Stimulated activated CD4-positive, alpha-beta T cell treated with anti-CD3 and anti-CD28 coated beads, Interleukin-1b, Interleukin-23, amount 100 ng/mL, for 24 hours (primary cell): ENCODE data around the gene KRTAP10-10.
"Not testable (repeated sequence)": the region's sequence is repeated elsewhere in the genome, so short reads cannot be mapped to it uniquely, and the experiment has no call there.

ENCODE experiments used
- DNase-seq, 4 experiments: peaks; one replicate each; pipeline ENCODE4 v3.0.0-alpha.2; 2020; ENCODE audit warnings: low read depth in 4 of 4, low spot score in 1 of 4

The KRTAP10-10 gene

GRCh38 chr21:44626262-44626661 is 10.9 kb upstream of the KRTAP10-10 start:
- DNase-seq, result no peak

- no peak for DNase-seq
Observed at GRCh38 chr21:44626673-44627143, 10.4 kb upstream of the KRTAP10-10 start, which contains the start of gene KRTAP10-9. KRTAP10-9 (plus strand) TSS chr21:44627093; CDS start chr21:44627172, 79 bp downstream.

GRCh38 chr21:44627181-44627822 is 9.9 kb upstream of the KRTAP10-10 start:
- DNase-seq, result not testable (repeated sequence)

DNA sequence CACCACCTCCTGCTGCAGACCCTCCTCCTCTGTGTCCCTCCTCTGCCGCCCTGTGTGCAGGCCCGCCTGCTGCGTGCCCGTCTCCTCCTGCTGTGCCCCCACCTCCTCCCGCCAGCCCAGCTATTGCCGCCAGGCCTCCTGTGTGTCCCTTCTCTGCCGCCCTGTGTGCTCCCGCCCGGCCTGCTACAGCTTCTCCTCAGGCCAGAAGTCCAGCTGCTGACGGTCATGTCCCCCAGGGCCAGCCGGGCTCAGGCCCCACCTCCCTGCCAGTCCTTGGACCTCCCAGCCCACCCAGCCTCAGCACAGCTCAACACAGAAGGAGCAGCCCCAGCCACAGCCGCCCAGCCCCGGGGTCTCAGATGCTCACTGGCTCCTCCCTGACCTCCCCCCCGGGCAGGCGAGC is 9.3 kb upstream of the KRTAP10-10 start:
- DNase-seq, result not testable (repeated sequence)

DNA sequence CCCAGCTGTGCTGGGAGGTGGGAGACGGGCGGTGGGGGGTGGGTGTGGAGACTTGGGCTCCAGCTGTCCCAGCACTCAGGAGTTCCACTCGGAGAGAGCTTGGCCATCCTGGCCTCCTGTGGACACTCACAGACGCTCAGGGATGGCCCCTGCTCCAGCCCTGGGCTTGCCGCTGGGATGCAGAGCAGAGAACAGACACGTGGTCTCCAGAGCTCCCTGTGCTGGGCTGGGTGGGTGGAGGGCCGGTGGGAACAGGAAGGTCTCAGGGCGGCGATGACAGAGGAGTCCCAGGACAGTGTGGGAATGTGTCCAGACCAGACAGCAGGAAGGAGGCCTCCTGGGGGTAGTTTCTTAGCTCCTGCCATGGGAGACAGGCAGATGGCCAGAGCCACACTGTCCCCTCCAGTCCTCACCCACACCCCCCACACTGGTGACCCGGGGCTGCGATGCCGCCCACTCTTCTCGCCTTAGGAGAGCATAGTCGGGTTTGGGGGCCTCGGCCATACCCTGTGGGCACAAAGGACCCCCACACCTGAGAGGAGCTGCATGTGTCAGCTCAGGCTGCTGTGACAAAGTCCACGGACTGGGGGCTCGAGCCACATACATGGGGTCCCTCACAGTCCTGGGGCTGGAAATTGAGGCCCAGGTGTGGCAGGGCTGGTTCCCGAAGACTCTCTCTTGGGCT is 8.3 kb upstream of the KRTAP10-10 start:
- DNase-seq, result no peak

DNA sequence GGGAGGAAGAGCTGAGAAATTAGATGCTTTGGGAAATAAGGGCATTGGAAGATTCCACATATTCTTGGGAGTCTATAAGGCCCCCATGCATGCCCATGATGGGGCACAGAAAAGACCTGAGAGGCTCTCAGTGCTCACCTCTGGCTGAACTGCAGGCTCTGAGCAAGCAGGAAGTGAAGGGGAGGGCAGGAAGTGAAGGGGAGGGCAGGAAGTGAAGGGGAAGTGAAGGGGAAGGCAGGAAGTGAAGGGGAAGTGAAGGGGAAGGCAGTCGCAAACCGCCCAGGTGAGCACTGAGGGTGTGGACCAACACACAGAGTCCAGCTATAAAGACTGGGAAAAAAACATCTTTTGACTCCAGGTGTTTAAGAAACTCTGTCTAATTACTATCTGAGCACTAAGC is 6.7 kb upstream of the KRTAP10-10 start:
- no peak for DNase-seq

- DNase-seq, result no peak
Observed at GRCh38 chr21:44632067-44632466, 5.1 kb upstream of the KRTAP10-10 start.

GRCh38 chr21:44636209-44637017 is 743 bp upstream of the KRTAP10-10 start:
- DNase-seq, result no peak

DNA sequence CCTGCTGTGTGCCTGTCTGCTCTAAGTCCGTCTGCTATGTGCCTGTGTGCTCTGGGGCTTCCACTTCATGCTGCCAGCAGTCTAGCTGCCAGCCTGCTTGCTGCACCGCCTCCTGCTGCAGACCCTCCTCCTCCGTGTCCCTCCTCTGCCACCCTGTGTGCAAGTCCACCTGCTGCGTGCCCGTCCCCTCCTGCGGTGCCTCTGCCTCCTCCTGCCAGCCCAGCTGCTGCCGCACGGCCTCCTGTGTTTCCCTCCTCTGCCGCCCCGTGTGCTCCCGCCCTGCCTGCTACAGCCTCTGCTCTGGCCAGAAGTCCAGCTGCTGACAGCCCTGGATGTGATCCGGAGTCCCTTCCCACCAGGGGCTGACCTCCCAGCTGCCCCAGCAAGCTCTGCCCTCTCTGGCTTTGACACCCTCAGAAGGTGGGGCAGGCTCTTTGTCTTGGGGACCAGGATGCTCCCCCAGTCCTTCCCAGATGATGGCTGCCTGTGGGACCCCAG is 744 bp downstream of the KRTAP10-10 start:
- not testable (repeated sequence) for DNase-seq

- DNase-seq, result not testable (repeated sequence)
Observed at GRCh38 chr21:44638506-44639330, 1.6 kb downstream of the KRTAP10-10 start.

DNA sequence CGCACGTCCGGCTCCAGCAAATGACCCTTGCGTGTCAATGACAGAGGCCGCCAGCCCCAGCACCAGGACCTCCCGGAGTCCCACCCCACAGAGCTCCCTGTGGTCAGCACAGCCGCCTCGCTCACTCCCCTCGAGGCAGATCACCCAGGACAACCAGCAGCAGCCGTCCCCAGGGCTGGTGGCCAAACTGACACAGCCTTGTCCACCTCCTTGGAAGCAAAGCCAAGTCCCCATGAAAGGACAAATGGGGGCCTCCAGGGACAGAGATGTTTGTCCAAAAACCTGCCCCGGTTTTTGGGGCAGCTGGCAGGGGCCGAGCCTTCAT is 2.1 kb downstream of the KRTAP10-10 start:
- no peak for DNase-seq

- DNase-seq, result no peak
Observed at GRCh38 chr21:44640761-44641160, 3.6 kb downstream of the KRTAP10-10 start.

- no peak for DNase-seq
Observed at GRCh38 chr21:44643741-44644310, 6.7 kb downstream of the KRTAP10-10 start.

DNA sequence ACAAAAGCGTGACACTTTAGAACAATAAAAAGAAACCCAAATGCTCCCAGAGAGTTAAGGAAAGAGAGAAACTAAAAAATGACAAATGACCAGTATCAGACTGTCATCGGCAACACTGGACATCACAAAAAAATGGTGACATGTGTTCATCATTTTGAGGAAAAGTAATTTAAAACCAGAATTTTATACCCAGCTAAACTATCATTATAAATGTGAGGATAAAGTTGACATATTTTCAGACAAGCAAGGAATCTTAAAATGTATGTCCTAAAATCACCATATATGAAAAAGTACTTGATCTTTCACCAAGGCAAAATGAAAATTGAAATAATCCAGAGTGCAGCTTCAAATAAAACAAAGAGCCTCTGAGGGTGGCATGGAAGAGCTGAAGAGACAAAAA is 7.7 kb downstream of the KRTAP10-10 start:
- no peak for DNase-seq

GRCh38 chr21:44646366-44647221 is 9.4 kb downstream of the KRTAP10-10 start, which contains the start of gene KRTAP10-11:
KRTAP10-11 (plus strand) TSS chr21:44646414; CDS start chr21:44646459, 45 bp downstream.
- DNase-seq, result not testable (repeated sequence)

GRCh38 chr21:44647222-44647552 is 10.0 kb downstream of the KRTAP10-10 start:
- no peak for DNase-seq

GRCh38 chr21:44648557-44649311 is 11.6 kb downstream of the KRTAP10-10 start:
- no peak for DNase-seq

DNA sequence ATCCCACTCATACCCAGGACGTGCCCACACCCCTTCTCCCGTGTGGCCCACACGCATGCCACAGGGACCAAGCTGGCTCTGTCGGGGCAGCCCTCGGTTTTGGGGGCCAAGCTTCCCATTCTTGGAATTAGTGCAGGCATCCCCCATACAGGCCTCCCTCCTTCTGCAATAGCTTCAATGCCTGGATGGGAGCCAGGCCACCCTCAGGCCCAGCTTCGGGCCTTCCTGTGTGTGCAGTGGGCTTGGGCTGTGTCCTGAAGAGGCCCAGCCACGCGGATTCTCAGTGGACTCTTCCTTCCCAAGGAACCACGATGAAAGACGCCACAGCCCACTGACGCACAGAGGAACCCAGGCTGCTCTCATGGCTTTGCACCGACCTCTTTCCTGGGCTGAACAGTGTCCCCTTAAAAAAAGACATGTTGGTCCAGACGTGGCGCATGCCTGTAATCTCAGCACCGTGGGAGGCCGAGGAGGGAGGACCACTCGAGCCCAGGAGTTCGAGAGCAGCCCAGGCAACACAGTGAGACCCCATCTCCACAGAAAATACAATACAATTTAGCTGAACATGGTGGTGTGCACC is 12.5 kb downstream of the KRTAP10-10 start:
- no peak for DNase-seq
